Activated CD4-positive, alpha-beta memory T cell treated with anti-CD3 and anti-CD28 coated beads, Interleukin-2, amount 10 ng/mL, durations not matched to agents 7 days and 5 days (primary cell): Measurements from ENCODE around the gene RIMBP2. TPM values are rescaled to one million over a fixed set of nuclear protein-coding genes. Genes with fewer than 3 reads are reported as not detected.

Source experiments
- CTCF ChIA-PET: fragments of 350-600 bp; sonication (Branson Sonifier 250); formaldehyde crosslinking; loops from one replicate; lab custom pipeline; 2021; ENCODE audit warnings: antibody characterized with exemption, inconsistent platforms; lab: Charles Lee
- POLR2A ChIA-PET: fragments of 350-600 bp; sonication (Branson Sonifier 250); formaldehyde crosslinking; loops from one replicate; lab custom pipeline; 2021; ENCODE audit warnings: antibody characterized with exemption; lab: Charles Lee
- DNase-seq: peaks from one replicate; pipeline ENCODE4 v3.0.0-alpha.2; 2020
- H3K27ac Mint-ChIP-seq: one replicate; pipeline ENCODE4 v1.8.0; 2021; ENCODE audit warnings: mild to moderate bottlenecking, mixed read lengths
- H3K27me3 Mint-ChIP-seq: one replicate; pipeline ENCODE4 v1.8.0; 2021; ENCODE audit warnings: mixed read lengths
- H3K36me3 Mint-ChIP-seq: one replicate; pipeline ENCODE4 v1.8.0; 2021; ENCODE audit warnings: low read depth, mixed read lengths
- H3K4me1 Mint-ChIP-seq: one replicate; pipeline ENCODE4 v1.8.0; 2021; ENCODE audit warnings: mixed read lengths
- H3K4me3 Mint-ChIP-seq: one replicate; pipeline ENCODE4 v1.8.0; 2021; ENCODE audit warnings: mild to moderate bottlenecking, mixed read lengths
- H3K9me3 Mint-ChIP-seq: one replicate; pipeline ENCODE4 v1.8.0; 2021; ENCODE audit warnings: mixed read lengths
- total RNA-seq, 2 experiments: library from RNA; stranded (reverse); gene quantifications; one replicate each; pipeline ENCODE4 v1.2.3, GENCODE V29; 2021

The RIMBP2 gene
- total RNA-seq, 2 experiments from 2014 or later: not detected

GRCh38 chr12:130423991-130424857 is 291.9 kb downstream of the RIMBP2 start:
- Mint-ChIP-seq H3K9me3 (peaks cover 5% of the 10 kb centered on the region), H3K4me1 (no peaks in the 10 kb centered on the region), H3K36me3 (no peaks in the 10 kb centered on the region), H3K27ac (no peak overlapping the region), H3K4me3 (no peak overlapping the region), H3K27me3 (no peaks in the 10 kb centered on the region)
- ChIA-PET POLR2A (no interaction called here), CTCF (no interaction called here)
- no peak for DNase-seq

DNA sequence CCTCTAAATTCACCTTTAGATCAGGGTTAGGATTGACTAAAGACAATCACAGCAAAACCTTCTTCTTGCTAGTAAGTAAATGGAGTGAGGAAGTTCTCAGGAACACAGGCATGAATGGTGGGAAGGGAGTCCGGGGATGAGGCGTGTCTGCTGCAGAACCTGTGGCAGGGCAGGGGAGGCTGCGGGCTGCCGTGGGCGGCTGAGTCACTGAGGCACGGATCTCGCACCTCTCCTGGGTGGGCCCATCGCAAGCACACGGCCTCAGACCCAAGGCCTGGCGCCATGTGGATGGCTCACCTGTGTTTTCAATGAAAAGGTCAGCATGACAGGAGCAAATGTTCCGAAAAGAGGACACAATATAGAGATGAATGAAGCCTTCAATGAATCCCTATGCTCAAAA is 293.0 kb downstream of the RIMBP2 start:
- H3K4me3 Mint-ChIP-seq: no peak overlapping the region
- H3K4me1 Mint-ChIP-seq: no peaks in the 10 kb centered on the region
- peaks cover 5% of the 10 kb centered on the region for H3K9me3 Mint-ChIP-seq
- POLR2A ChIA-PET: no interaction called here
- H3K36me3 Mint-ChIP-seq: no peaks in the 10 kb centered on the region
- no peaks in the 10 kb centered on the region for H3K27me3 Mint-ChIP-seq
- no peak for DNase-seq
- no peak overlapping the region for H3K27ac Mint-ChIP-seq
- CTCF ChIA-PET: no interaction called here

GRCh38 chr12:130422676-130423075 is 293.4 kb downstream of the RIMBP2 start:
- H3K4me1 Mint-ChIP-seq: no peaks in the 10 kb centered on the region
- H3K36me3 Mint-ChIP-seq: no peaks in the 10 kb centered on the region
- H3K9me3 Mint-ChIP-seq: peaks cover 5% of the 10 kb centered on the region
- ChIA-PET CTCF (no interaction called here), POLR2A (no interaction called here)
- H3K4me3 Mint-ChIP-seq: no peak overlapping the region
- H3K27me3 Mint-ChIP-seq: no peaks in the 10 kb centered on the region
- H3K27ac Mint-ChIP-seq: no peak overlapping the region
- DNase-seq: no peak

- Mint-ChIP-seq H3K27ac (no peak overlapping the region), H3K36me3 (no peaks in the 10 kb centered on the region), H3K27me3 (no peaks in the 10 kb centered on the region), H3K4me1 (no peaks in the 10 kb centered on the region), H3K9me3 (peaks cover 5% of the 10 kb centered on the region), H3K4me3 (no peak overlapping the region)
- DNase-seq: no peak
- ChIA-PET CTCF (no interaction called here), POLR2A (no interaction called here)
Observed at GRCh38 chr12:130421896-130422295, 294.2 kb downstream of the RIMBP2 start.

DNA sequence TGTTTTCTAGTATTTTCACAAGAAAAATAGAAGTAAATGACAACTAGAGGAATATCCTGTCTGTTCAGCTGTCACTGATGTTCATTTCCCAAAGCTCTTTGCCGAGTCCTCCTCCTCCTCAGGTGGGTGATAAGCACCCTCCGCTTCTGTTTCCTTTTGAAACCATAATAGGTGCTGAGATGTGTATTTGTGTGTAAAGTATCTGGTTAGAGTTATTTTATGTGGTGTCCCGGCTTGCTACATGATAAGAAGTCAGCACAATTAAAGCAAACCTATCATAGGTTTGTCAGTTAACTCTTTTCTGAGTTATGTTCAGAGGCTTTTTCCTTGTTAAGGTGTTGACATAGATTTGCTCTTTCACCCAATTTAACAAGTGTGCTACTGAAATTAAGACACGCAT is 296.0 kb downstream of the RIMBP2 start:
- H3K9me3 Mint-ChIP-seq: no peaks in the 10 kb centered on the region
- no peak overlapping the region for H3K27ac Mint-ChIP-seq
- H3K4me3 Mint-ChIP-seq: no peak overlapping the region
- no peaks in the 10 kb centered on the region for H3K36me3 Mint-ChIP-seq
- no peak for DNase-seq
- ChIA-PET CTCF (no interaction called here), POLR2A (no interaction called here)
- H3K4me1 Mint-ChIP-seq: no peaks in the 10 kb centered on the region
- no peaks in the 10 kb centered on the region for H3K27me3 Mint-ChIP-seq

DNA sequence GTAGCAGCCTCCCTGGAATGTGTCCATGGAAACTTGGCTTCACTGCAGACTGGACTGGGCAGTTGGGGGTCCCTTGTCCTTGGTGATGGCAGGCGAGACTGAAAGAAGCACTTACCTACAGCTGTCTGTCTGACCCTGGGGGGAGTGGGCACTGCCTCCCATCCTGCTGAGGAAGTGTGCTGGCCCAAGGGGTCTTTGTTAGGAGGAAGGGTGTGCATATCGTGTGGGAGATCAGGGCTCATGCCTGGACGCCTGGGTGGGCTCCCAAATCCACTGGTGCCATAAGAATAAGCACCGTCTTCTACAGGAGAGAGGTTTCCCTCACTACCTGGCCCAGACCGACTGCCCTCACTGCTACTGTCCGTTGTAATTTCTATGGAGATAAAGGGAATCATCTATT is 297.0 kb downstream of the RIMBP2 start:
- CTCF ChIA-PET: no interaction called here

DNA sequence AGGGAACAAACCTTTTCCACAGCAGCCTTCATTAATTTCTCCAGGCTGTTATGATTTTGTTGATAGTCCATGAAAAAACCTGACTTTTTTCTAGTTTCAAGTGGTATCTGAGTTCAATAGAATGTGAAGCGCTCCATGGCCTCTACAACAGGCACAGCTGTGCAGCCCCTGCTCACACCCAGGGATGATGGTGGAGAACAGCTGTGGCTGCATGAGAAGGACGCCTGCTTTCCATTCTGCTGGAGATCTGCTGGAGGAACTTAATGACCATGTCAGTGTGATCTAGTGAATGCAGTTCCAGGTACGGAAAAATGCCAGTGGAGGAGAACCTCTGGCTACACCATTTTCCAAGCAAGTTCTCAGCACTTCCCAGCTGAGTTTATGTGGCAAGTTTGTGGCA is 297.8 kb downstream of the RIMBP2 start:
- H3K9me3 Mint-ChIP-seq: no peaks in the 10 kb centered on the region
- ChIA-PET POLR2A (no interaction called here), CTCF (no interaction called here)

More for the DNA sequence above, 297.0 kb downstream of the RIMBP2 start:
- POLR2A ChIA-PET: no interaction called here
- Mint-ChIP-seq H3K4me3 (no peak overlapping the region), H3K27me3 (no peaks in the 10 kb centered on the region), H3K9me3 (no peaks in the 10 kb centered on the region), H3K27ac (no peak overlapping the region), H3K36me3 (no peaks in the 10 kb centered on the region), H3K4me1 (no peaks in the 10 kb centered on the region)
- DNase-seq: no peak

GRCh38 chr12:130414381-130414780 is 301.7 kb downstream of the RIMBP2 start:
- no peak overlapping the region for H3K4me3 Mint-ChIP-seq
- no peaks in the 10 kb centered on the region for H3K36me3 Mint-ChIP-seq
- no peaks in the 10 kb centered on the region for H3K27me3 Mint-ChIP-seq
- H3K27ac Mint-ChIP-seq: no peak overlapping the region
- H3K4me1 Mint-ChIP-seq: no peaks in the 10 kb centered on the region
- ChIA-PET CTCF (no interaction called here), POLR2A (no interaction called here)
- DNase-seq: no peak
- no peaks in the 10 kb centered on the region for H3K9me3 Mint-ChIP-seq

More for the DNA sequence above, 297.8 kb downstream of the RIMBP2 start:
- Mint-ChIP-seq H3K4me1 (no peaks in the 10 kb centered on the region), H3K4me3 (no peak overlapping the region), H3K27ac (no peak overlapping the region), H3K27me3 (no peaks in the 10 kb centered on the region), H3K36me3 (no peaks in the 10 kb centered on the region)
- DNase-seq: no peak

- DNase-seq: no peak
- no peak overlapping the region for H3K4me3 Mint-ChIP-seq
- CTCF ChIA-PET: no interaction called here
- H3K27ac Mint-ChIP-seq: no peak overlapping the region
- peaks cover 1% of the 10 kb centered on the region for H3K9me3 Mint-ChIP-seq
- no peaks in the 10 kb centered on the region for H3K36me3 Mint-ChIP-seq
- POLR2A ChIA-PET: no interaction called here
- H3K27me3 Mint-ChIP-seq: no peaks in the 10 kb centered on the region
- no peaks in the 10 kb centered on the region for H3K4me1 Mint-ChIP-seq
Observed at GRCh38 chr12:130413909-130414308, 302.2 kb downstream of the RIMBP2 start.

GRCh38 chr12:130412384-130412783 is 303.7 kb downstream of the RIMBP2 start:
- DNase-seq: no peak
- Mint-ChIP-seq H3K9me3 (peaks cover 2% of the 10 kb centered on the region), H3K4me1 (no peaks in the 10 kb centered on the region), H3K27ac (no peak overlapping the region), H3K36me3 (no peaks in the 10 kb centered on the region), H3K27me3 (no peaks in the 10 kb centered on the region), H3K4me3 (no peak overlapping the region)
- ChIA-PET CTCF (no interaction called here), POLR2A (no interaction called here)

GRCh38 chr12:130405332-130405731 is 310.8 kb downstream of the RIMBP2 start:
- Mint-ChIP-seq H3K27me3 (no peaks in the 10 kb centered on the region), H3K4me1 (no peaks in the 10 kb centered on the region), H3K36me3 (no peaks in the 10 kb centered on the region), H3K9me3 (peaks cover 2% of the 10 kb centered on the region), H3K27ac (no peak overlapping the region), H3K4me3 (no peak overlapping the region)
- POLR2A ChIA-PET: no interaction called here
- DNase-seq: no peak
- CTCF ChIA-PET: no interaction called here

DNA sequence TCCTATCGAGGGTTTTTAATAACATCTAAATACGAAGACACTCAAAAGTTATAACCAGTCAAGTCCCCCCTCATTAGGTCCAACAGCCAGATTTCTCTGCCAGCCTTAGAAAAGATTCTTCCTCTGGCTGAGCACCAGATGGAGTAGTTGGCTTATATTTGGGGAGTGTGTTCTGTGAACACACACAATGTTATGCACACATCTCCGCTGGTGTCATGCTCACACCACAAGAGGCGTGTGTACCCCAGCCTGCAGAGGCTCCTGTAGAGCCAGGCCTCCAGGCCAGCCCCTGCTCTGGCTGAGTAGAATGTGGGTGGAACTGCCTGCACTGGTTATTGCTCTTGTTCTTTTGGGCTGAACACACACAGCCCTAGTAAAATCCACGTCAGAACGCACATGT is 314.4 kb downstream of the RIMBP2 start:
- no peak overlapping the region for H3K4me3 Mint-ChIP-seq
- H3K36me3 Mint-ChIP-seq: no peaks in the 10 kb centered on the region
- no peaks in the 10 kb centered on the region for H3K27me3 Mint-ChIP-seq
- POLR2A ChIA-PET: no interaction called here
- H3K27ac Mint-ChIP-seq: no peak overlapping the region
- no peaks in the 10 kb centered on the region for H3K4me1 Mint-ChIP-seq
- H3K9me3 Mint-ChIP-seq: no peaks in the 10 kb centered on the region
- CTCF ChIA-PET: no interaction called here
- no peak for DNase-seq

GRCh38 chr12:130398100-130398848 is 317.8 kb downstream of the RIMBP2 start:
- POLR2A ChIA-PET: no interaction called here
- Mint-ChIP-seq H3K4me1 (peaks cover 6% of the 10 kb centered on the region), H3K27me3 (no peaks in the 10 kb centered on the region), H3K9me3 (peaks cover 3% of the 10 kb centered on the region), H3K36me3 (no peaks in the 10 kb centered on the region), H3K4me3 (no peak overlapping the region), H3K27ac (no peak overlapping the region)
- DNase-seq: no peak
- CTCF ChIA-PET: no interaction called here
